Astrocyte of the cerebellum (primary cell): Measurements from ENCODE around the gene APOC1.
A peak's percentile ranks its signal among the peaks of the same experiment; 100 is the strongest.
"Not testable (repeated sequence)": the region's sequence is repeated elsewhere in the genome, so short reads cannot be mapped to it uniquely, and the experiment has no call there.

Source experiments
- DNase-seq: peaks from one replicate; pipeline ENCODE4 v3.0.0-alpha.2; 2011; ENCODE audit warnings: low read depth
- H3K4me3 ChIP-seq: 2 replicates; pipeline ENCODE4 v1.5.1; 2011; ENCODE audit warnings: mild to moderate bottlenecking, low read depth, low read length, moderate library complexity
- in situ Hi-C: cut with HindIII; loops from 2 replicates; pipeline ENCODE4 v1.10.0; 2017; ENCODE audit warnings: low sequenced_read_pairs
- TF ChIP-seq, protein P1 (sequence below): IDR thresholded peaks from 2 replicates; pipeline ENCODE4 v1.5.1; 2012; ENCODE audit warnings: low read length, low read depth, moderate library complexity, mild to moderate bottlenecking; ENCODE audit errors: missing control alignments

APOC1 gene

DNA sequence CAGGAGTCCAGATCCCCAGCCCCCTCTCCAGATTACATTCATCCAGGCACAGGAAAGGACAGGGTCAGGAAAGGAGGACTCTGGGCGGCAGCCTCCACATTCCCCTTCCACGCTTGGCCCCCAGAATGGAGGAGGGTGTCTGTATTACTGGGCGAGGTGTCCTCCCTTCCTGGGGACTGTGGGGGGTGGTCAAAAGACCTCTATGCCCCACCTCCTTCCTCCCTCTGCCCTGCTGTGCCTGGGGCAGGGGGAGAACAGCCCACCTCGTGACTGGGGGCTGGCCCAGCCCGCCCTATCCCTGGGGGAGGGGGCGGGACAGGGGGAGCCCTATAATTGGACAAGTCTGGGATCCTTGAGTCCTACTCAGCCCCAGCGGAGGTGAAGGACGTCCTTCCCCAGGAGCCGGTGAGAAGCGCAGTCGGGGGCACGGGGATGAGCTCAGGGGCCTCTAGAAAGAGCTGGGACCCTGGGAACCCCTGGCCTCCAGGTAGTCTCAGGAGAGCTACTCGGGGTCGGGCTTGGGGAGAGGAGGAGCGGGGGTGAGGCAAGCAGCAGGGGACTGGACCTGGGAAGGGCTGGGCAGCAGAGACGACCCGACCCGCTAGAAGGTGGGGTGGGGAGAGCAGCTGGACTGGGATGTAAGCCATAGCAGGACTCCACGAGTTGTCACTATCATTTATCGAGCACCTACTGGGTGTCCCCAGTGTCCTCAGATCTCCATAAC, 8.8 kb upstream of the APOC1 start, which contains the start of gene APOE:
Gene APOE, plus strand, starts transcription at position 360 of the 724 bp plus-strand sequence. CDS start 829 bp downstream, outside the sequence.
- H3K4me3 ChIP-seq, result peak within 1 kb of the TSS; percentile 35
- no peak for DNase-seq
- in situ Hi-C loops, result no loop called here

DNA sequence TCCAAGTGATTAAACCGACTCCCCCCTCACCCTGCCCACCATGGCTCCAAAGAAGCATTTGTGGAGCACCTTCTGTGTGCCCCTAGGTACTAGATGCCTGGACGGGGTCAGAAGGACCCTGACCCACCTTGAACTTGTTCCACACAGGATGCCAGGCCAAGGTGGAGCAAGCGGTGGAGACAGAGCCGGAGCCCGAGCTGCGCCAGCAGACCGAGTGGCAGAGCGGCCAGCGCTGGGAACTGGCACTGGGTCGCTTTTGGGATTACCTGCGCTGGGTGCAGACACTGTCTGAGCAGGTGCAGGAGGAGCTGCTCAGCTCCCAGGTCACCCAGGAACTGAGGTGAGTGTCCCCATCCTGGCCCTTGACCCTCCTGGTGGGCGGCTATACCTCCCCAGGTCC, 6.8 kb upstream of the APOC1 start:
- in situ Hi-C loops, result no loop called here
- TF ChIP-seq, protein P1, sequence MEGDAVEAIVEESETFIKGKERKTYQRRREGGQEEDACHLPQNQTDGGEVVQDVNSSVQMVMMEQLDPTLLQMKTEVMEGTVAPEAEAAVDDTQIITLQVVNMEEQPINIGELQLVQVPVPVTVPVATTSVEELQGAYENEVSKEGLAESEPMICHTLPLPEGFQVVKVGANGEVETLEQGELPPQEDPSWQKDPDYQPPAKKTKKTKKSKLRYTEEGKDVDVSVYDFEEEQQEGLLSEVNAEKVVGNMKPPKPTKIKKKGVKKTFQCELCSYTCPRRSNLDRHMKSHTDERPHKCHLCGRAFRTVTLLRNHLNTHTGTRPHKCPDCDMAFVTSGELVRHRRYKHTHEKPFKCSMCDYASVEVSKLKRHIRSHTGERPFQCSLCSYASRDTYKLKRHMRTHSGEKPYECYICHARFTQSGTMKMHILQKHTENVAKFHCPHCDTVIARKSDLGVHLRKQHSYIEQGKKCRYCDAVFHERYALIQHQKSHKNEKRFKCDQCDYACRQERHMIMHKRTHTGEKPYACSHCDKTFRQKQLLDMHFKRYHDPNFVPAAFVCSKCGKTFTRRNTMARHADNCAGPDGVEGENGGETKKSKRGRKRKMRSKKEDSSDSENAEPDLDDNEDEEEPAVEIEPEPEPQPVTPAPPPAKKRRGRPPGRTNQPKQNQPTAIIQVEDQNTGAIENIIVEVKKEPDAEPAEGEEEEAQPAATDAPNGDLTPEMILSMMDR, result no peak
- DNase-seq, result no peak

More for the DNA sequence above, 8.8 kb upstream of the APOC1 start, which contains the start of gene APOE:
- TF ChIP-seq, protein P1, result no peak

DNA sequence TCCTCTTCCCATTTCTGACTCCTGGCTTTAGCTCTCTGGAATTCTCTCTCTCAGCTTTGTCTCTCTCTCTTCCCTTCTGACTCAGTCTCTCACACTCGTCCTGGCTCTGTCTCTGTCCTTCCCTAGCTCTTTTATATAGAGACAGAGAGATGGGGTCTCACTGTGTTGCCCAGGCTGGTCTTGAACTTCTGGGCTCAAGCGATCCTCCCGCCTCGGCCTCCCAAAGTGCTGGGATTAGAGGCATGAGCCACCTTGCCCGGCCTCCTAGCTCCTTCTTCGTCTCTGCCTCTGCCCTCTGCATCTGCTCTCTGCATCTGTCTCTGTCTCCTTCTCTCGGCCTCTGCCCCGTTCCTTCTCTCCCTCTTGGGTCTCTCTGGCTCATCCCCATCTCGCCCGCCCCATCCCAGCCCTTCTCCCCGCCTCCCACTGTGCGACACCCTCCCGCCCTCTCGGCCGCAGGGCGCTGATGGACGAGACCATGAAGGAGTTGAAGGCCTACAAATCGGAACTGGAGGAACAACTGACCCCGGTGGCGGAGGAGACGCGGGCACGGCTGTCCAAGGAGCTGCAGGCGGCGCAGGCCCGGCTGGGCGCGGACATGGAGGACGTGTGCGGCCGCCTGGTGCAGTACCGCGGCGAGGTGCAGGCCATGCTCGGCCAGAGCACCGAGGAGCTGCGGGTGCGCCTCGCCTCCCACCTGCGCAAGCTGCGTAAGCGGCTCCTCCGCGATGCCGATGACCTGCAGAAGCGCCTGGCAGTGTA, 6.2 kb upstream of the APOC1 start:
- H3K4me3 ChIP-seq, result no peak overlapping the region
- in situ Hi-C loops, result no loop called here
- no peak for DNase-seq
- TF ChIP-seq, protein P1, result no peak

More for the DNA sequence above, 6.8 kb upstream of the APOC1 start:
- no peak overlapping the region for H3K4me3 ChIP-seq

DNA sequence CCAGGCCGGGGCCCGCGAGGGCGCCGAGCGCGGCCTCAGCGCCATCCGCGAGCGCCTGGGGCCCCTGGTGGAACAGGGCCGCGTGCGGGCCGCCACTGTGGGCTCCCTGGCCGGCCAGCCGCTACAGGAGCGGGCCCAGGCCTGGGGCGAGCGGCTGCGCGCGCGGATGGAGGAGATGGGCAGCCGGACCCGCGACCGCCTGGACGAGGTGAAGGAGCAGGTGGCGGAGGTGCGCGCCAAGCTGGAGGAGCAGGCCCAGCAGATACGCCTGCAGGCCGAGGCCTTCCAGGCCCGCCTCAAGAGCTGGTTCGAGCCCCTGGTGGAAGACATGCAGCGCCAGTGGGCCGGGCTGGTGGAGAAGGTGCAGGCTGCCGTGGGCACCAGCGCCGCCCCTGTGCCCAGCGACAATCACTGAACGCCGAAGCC, 5.6 kb upstream of the APOC1 start:
- TF ChIP-seq, protein P1, result no peak
- DNase-seq, result no peak
- H3K4me3 ChIP-seq, result no peak overlapping the region
- in situ Hi-C loops, result no loop called here

DNA sequence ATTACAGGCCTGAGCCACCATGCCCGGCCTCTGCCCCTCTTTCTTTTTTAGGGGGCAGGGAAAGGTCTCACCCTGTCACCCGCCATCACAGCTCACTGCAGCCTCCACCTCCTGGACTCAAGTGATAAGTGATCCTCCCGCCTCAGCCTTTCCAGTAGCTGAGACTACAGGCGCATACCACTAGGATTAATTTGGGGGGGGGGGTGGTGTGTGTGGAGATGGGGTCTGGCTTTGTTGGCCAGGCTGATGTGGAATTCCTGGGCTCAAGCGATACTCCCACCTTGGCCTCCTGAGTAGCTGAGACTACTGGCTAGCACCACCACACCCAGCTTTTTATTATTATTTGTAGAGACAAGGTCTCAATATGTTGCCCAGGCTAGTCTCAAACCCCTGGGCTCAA, 4.6 kb upstream of the APOC1 start:
- TF ChIP-seq, protein P1, result no peak
- in situ Hi-C loops, result loop anchor here (5.0 kb wide), 1 partner anchor 43 kb away; no protein-coding TSS in a partner anchor
- no peak for DNase-seq
- H3K4me3 ChIP-seq, result no peak overlapping the region

DNA sequence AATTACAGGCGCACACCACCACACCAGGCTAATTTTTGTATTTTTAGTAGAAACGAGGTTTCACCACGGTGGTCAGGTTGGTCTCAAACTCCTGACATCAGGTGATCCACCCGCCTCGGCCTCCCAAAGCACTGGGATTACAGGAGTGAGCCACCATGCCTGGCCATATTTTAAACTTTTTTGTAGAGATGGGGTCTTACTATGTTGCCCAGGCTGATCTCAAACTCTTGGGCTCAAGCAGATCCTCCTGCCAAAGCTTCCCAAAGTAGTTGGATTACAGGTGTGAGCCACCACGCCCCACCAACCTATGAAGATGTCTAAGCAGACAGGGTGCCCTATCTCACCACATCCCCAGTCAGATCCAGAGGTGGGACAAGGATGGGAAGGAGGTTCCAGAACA, 2.5 kb upstream of the APOC1 start:
- in situ Hi-C loops, result loop anchor here (5.0 kb wide), 1 partner anchor 40 kb away; no protein-coding TSS in a partner anchor
- H3K4me3 ChIP-seq, DNase-seq: not testable (repeated sequence)
